GM18498 (cell line): ENCODE measurements around the gene TMEM45A.
"Not testable (repeated sequence)": the region's sequence is repeated elsewhere in the genome, so short reads cannot be mapped to it uniquely, and the experiment has no call there.

Experiments used
- ATAC-seq: cut with Tn5 transposase; IDR thresholded peaks from one replicate; pipeline ENCODE4 v1.9.1; 2021; ENCODE audit warnings: mild to moderate bottlenecking, moderate library complexity; ENCODE audit not compliant: unreplicated experiment

TMEM45A gene

GRCh38 chr3:100531093-100531492 lies 38.7 kb downstream of the TMEM45A start:
- ATAC-seq: no peak

GRCh38 chr3:100532411-100532810 lies 40.0 kb downstream of the TMEM45A start:
- ATAC-seq: no peak

GRCh38 chr3:100533176-100533575 lies 40.8 kb downstream of the TMEM45A start:
- ATAC-seq: no peak

- no peak for ATAC-seq
Measured at GRCh38 chr3:100535610-100535943, 43.2 kb downstream of the TMEM45A start.

GRCh38 chr3:100536093-100536492 lies 43.7 kb downstream of the TMEM45A start:
- ATAC-seq: no peak

GRCh38 chr3:100537646-100538338 lies 45.4 kb downstream of the TMEM45A start:
- peak; percentile 67 for ATAC-seq

GRCh38 chr3:100538339-100538706 lies 45.9 kb downstream of the TMEM45A start:
- no peak for ATAC-seq

GRCh38 chr3:100540791-100541334 lies 48.4 kb downstream of the TMEM45A start:
- ATAC-seq: no peak

- not testable (repeated sequence) for ATAC-seq
Measured at GRCh38 chr3:100541428-100541827, 49.0 kb downstream of the TMEM45A start.

GRCh38 chr3:100545371-100545770 lies 53.0 kb downstream of the TMEM45A start:
- no peak for ATAC-seq

- no peak for ATAC-seq
Measured at GRCh38 chr3:100546020-100546744, 53.8 kb downstream of the TMEM45A start.

- no peak for ATAC-seq
Measured at GRCh38 chr3:100548053-100548452, 55.6 kb downstream of the TMEM45A start.

GRCh38 chr3:100553618-100554372 lies 61.4 kb downstream of the TMEM45A start:
- ATAC-seq: no peak

GRCh38 chr3:100554373-100554676 lies 61.9 kb downstream of the TMEM45A start:
- ATAC-seq: no peak

GRCh38 chr3:100556673-100557310 lies 64.4 kb downstream of the TMEM45A start:
- ATAC-seq: no peak

- no peak for ATAC-seq
Measured at GRCh38 chr3:100558233-100558632, 65.8 kb downstream of the TMEM45A start.

GRCh38 chr3:100560426-100560825 lies 68.0 kb downstream of the TMEM45A start:
- no peak for ATAC-seq

- no peak for ATAC-seq
Measured at GRCh38 chr3:100561459-100562158, 69.2 kb downstream of the TMEM45A start.

GRCh38 chr3:100562224-100562857 lies 69.9 kb downstream of the TMEM45A start:
- ATAC-seq: no peak

GRCh38 chr3:100563228-100563627 lies 70.8 kb downstream of the TMEM45A start:
- no peak for ATAC-seq
